Hepatocyte (in vitro differentiated cells): Measurements from ENCODE around the gene RASGRP2. TPM values are rescaled to one million over a fixed set of nuclear protein-coding genes. Genes with fewer than 3 reads are reported as not detected.

Experiments
- DNase-seq: peaks from one replicate; pipeline ENCODE4 v3.0.0-alpha.2; 2016; ENCODE audit warnings: low spot score
- H2AFZ ChIP-seq: fragments of 200-600 bp; sonication (generic); 2 replicates; pipeline ENCODE4 v1.6.0; 2016; ENCODE audit warnings: antibody characterized with exemption, mild to moderate bottlenecking
- H3K27ac ChIP-seq: fragments of 200-600 bp; sonication (generic); 2 replicates; pipeline ENCODE4 v1.5.1; 2016; ENCODE audit warnings: mild to moderate bottlenecking
- H3K27me3 ChIP-seq: fragments of 200-600 bp; sonication (generic); 2 replicates; pipeline ENCODE4 v1.6.1; 2016
- H3K36me3 ChIP-seq: fragments of 200-600 bp; sonication (generic); replicated peaks from 2 replicates; pipeline ENCODE4 v1.5.1; 2016; ENCODE audit warnings: low read depth; ENCODE audit not compliant: insufficient read depth
- H3K4me1 ChIP-seq: fragments of 200-600 bp; sonication (generic); 2 replicates; pipeline ENCODE4 v1.5.1; 2016; ENCODE audit warnings: mild to moderate bottlenecking, moderate library complexity; ENCODE audit not compliant: insufficient read depth
- H3K4me2 ChIP-seq: fragments of 200-600 bp; sonication (generic); 2 replicates; pipeline ENCODE4 v1.6.0; 2016
- H3K4me3 ChIP-seq: fragments of 200-600 bp; sonication (generic); 2 replicates; pipeline ENCODE4 v1.5.1; 2016; ENCODE audit warnings: mild to moderate bottlenecking
- H3K79me2 ChIP-seq: fragments of 200-600 bp; sonication (generic); 2 replicates; pipeline ENCODE4 v1.6.0; 2017; ENCODE audit warnings: mild to moderate bottlenecking
- H3K9me2 ChIP-seq: fragments of 200-600 bp; sonication (generic); replicated peaks from 2 replicates; pipeline ENCODE4 v1.6.0; 2017; ENCODE audit warnings: mild to moderate bottlenecking; ENCODE audit not compliant: insufficient read depth
- H3K9me3 ChIP-seq: fragments of 200-600 bp; sonication (generic); 2 replicates; pipeline ENCODE4 v1.5.1; 2016; ENCODE audit warnings: low read depth, mild to moderate bottlenecking
- H4K20me1 ChIP-seq: fragments of 200-600 bp; sonication (generic); 2 replicates; pipeline ENCODE4 v1.6.0; 2016; ENCODE audit warnings: mild to moderate bottlenecking; ENCODE audit not compliant: insufficient read depth, poor library complexity, severe bottlenecking
- CTCF ChIP-seq: fragments of 200-600 bp; sonication (generic); IDR thresholded peaks from 2 replicates; pipeline ENCODE4 v1.5.1; 2016; ENCODE audit warnings: antibody characterized with exemption, mild to moderate bottlenecking; ENCODE audit not compliant: poor library complexity
- EZH2 ChIP-seq: fragments of 200-600 bp; sonication (generic); IDR thresholded peaks from 2 replicates; pipeline ENCODE4 v1.6.1; 2016; ENCODE audit warnings: antibody characterized with exemption, mild to moderate bottlenecking, borderline replicate concordance
- EZH2phosphoT487 ChIP-seq: fragments of 200-600 bp; sonication (generic); IDR thresholded peaks from one replicate; pipeline ENCODE4 v1.6.1; 2018; ENCODE audit warnings: antibody characterized with exemption, mild to moderate bottlenecking, low read depth, moderate library complexity; ENCODE audit not compliant: unreplicated experiment, severe bottlenecking
- WGBS: methylation state at CpG from one replicate; pipeline ENCODE4 v1.1.6; 2016; ENCODE audit warnings: low lambda C conversion rate; ENCODE audit errors: missing lambda C conversion rate; 5-methylcytosine and 5-hydroxymethylcytosine counted together
- polyA plus RNA-seq: library from polyadenylated mRNA; unstranded; fragments of >200 nt; fragmentation: Nextera tagmentation; extraction: Ambion mirVana; gene quantifications from 2 replicates; pipeline ENCODE4 v1.2.1, GENCODE V29; 2016
- total RNA-seq: library from RNA; depleted of rRNA; stranded (reverse); fragments of >200 nt; gene quantifications from 2 replicates; pipeline ENCODE4 v1.2.3, GENCODE V29; 2014

The RASGRP2 gene
- total and polyA plus RNA-seq, 2 experiments from 2014 or later = 0.10 to 3.2 TPM

GRCh38 chr11:64769283-64769682 lies 25.3 kb upstream of the RASGRP2 start:
- H3K36me3 ChIP-seq = peaks cover 6% of the 10 kb centered on the region
- no peaks in the 10 kb centered on the region for H3K9me2 ChIP-seq
- H3K9me3 ChIP-seq = no peaks in the 10 kb centered on the region
- H3K27me3 ChIP-seq = no peaks in the 10 kb centered on the region
- WGBS = 96% methylated on average over 6 of the region's 6 CpGs
- H2AFZ ChIP-seq = no peak overlapping the region
- no peak for TF ChIP-seq EZH2phosphoT487
- no peak for TF ChIP-seq CTCF
- no peak for TF ChIP-seq EZH2
- no peaks in the 10 kb centered on the region for H3K4me1 ChIP-seq
- peaks cover 70% of the 10 kb centered on the region for H3K79me2 ChIP-seq
- H3K4me3 ChIP-seq = no peak overlapping the region
- H3K4me2 ChIP-seq = no peak overlapping the region
- no peak for DNase-seq
- H3K27ac ChIP-seq = no peak overlapping the region
- peaks cover 96% of the 10 kb centered on the region for H4K20me1 ChIP-seq

GRCh38 chr11:64768300-64768694 lies 24.4 kb upstream of the RASGRP2 start:
- Histone ChIP-seq H3K79me2 (peaks cover 60% of the 10 kb centered on the region), H2AFZ (no peak overlapping the region), H3K4me1 (no peaks in the 10 kb centered on the region), H3K9me2 (no peaks in the 10 kb centered on the region), H3K4me3 (no peak overlapping the region), H3K9me3 (no peaks in the 10 kb centered on the region), H3K27me3 (no peaks in the 10 kb centered on the region), H3K4me2 (no peak overlapping the region), H3K27ac (no peak overlapping the region), H4K20me1 (peaks cover 96% of the 10 kb centered on the region), H3K36me3 (peaks cover 6% of the 10 kb centered on the region)
- TF ChIP-seq EZH2 (no peak), CTCF (no peak), EZH2phosphoT487 (no peak)
- DNase-seq = no peak
- 99% methylated on average over 6 of the region's 6 CpGs for WGBS

GRCh38 chr11:64767344-64768299 lies 23.7 kb upstream of the RASGRP2 start:
- no peak overlapping the region for H2AFZ ChIP-seq
- H3K9me3 ChIP-seq = no peaks in the 10 kb centered on the region
- peaks cover 94% of the 10 kb centered on the region for H4K20me1 ChIP-seq
- no peaks in the 10 kb centered on the region for H3K27me3 ChIP-seq
- no peaks in the 10 kb centered on the region for H3K4me1 ChIP-seq
- 74% methylated on average over 19 of the region's 19 CpGs for WGBS
- no peak overlapping the region for H3K27ac ChIP-seq
- no peaks in the 10 kb centered on the region for H3K9me2 ChIP-seq
- H3K4me2 ChIP-seq = no peak overlapping the region
- H3K79me2 ChIP-seq = peaks cover 53% of the 10 kb centered on the region
- no peak overlapping the region for H3K4me3 ChIP-seq
- H3K36me3 ChIP-seq = peaks cover 6% of the 10 kb centered on the region
- TF ChIP-seq EZH2phosphoT487 (no peak), CTCF (peak; percentile 59)
- peak; percentile 79 for DNase-seq
